IMR-90 (cell line): ENCODE measurements around the gene DENND10.

Source experiments
- RAD21 ChIP-seq: IDR thresholded peaks from 2 replicates; pipeline ENCODE4 v1.6.1; 2012; ENCODE audit warnings: low read length, improper control_type of control experiment
- SMC3 ChIP-seq: fragments of 150-350 bp; IDR thresholded peaks from 2 replicates; pipeline ENCODE4 v1.6.1; 2016; ENCODE audit warnings: low read depth, mild to moderate bottlenecking, antibody characterized with exemption, low read length, moderate library complexity
- TF ChIP-seq, protein P1 (sequence below): conservative IDR thresholded peaks from 2 replicates; pipeline ENCODE4 v1.5.1; 2012; ENCODE audit warnings: mild to moderate bottlenecking, low read depth, low read length, improper control_type of control experiment

DNA sequence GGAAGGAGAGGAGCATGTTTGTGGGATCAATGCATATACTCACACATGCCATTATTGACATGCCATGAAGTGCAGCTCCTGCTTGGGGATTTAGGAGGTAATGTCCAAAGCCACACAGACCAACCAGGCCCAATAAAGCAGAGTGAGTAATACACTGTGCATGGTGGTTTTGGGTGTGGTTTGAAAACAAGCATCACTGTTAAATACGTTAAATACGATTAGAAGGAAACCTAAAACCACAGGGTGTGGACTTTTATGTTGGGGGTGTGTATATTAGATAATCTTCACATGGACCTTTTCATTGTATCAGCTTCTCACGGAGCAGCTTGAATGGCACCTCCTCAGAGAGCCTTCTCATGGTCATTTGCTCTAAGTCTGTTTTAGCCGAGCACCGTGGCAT, 12.9 kb upstream of the DENND10 start:
- TF ChIP-seq SMC3: no peak
- TF ChIP-seq, protein P1, sequence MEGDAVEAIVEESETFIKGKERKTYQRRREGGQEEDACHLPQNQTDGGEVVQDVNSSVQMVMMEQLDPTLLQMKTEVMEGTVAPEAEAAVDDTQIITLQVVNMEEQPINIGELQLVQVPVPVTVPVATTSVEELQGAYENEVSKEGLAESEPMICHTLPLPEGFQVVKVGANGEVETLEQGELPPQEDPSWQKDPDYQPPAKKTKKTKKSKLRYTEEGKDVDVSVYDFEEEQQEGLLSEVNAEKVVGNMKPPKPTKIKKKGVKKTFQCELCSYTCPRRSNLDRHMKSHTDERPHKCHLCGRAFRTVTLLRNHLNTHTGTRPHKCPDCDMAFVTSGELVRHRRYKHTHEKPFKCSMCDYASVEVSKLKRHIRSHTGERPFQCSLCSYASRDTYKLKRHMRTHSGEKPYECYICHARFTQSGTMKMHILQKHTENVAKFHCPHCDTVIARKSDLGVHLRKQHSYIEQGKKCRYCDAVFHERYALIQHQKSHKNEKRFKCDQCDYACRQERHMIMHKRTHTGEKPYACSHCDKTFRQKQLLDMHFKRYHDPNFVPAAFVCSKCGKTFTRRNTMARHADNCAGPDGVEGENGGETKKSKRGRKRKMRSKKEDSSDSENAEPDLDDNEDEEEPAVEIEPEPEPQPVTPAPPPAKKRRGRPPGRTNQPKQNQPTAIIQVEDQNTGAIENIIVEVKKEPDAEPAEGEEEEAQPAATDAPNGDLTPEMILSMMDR: no peak
- no peak for TF ChIP-seq RAD21
